ENCODE measurements around the gene SLC15A2. TPM values are rescaled to one million over a fixed set of nuclear protein-coding genes. Genes with fewer than 3 reads are reported as not detected.

The SLC15A2 gene
- total RNA-seq, 2 donors from 2014 or later: 4.7 to 5.1 TPM

DNA sequence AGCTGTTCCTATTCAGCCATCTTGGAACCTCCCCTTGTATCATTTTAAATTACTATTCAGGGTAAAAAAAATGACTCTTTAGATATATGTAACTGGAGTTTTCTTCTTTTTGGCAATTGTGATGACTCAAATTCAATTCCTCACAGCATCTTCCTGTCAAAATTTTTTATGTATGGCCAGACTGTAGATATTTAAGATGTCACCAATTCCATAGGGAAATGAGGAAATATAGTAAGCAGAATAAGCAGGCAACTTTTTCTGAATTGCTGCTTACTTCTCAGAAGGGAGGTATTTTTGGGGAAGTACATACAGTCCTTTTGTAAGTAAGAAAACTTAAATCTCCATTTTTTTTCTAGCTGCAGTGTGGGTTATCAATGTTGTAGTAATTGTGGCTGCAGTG is 30.4 kb upstream of the SLC15A2 start:
- DNase-seq (ENCODE audit: low spot score): no peak
- Histone ChIP-seq H3K36me3 (no peaks in the 10 kb centered on the region), H3K27ac (no peak overlapping the region), H3K4me1 (ENCODE audit: control insufficient read depth in 1 of 2, low read depth in 2 of 2) (no peaks in the 10 kb centered on the region), H3K9me3 (no peaks in the 10 kb centered on the region), H3K27me3 (replicated peaks; ENCODE audit: insufficient read depth) (no peaks in the 10 kb centered on the region), H3K4me3 (no peak overlapping the region)
- ATAC-seq (ENCODE audit: insufficient number of reproducible peaks, low FRiP score, low read depth): no peak
- TF ChIP-seq, protein P1, sequence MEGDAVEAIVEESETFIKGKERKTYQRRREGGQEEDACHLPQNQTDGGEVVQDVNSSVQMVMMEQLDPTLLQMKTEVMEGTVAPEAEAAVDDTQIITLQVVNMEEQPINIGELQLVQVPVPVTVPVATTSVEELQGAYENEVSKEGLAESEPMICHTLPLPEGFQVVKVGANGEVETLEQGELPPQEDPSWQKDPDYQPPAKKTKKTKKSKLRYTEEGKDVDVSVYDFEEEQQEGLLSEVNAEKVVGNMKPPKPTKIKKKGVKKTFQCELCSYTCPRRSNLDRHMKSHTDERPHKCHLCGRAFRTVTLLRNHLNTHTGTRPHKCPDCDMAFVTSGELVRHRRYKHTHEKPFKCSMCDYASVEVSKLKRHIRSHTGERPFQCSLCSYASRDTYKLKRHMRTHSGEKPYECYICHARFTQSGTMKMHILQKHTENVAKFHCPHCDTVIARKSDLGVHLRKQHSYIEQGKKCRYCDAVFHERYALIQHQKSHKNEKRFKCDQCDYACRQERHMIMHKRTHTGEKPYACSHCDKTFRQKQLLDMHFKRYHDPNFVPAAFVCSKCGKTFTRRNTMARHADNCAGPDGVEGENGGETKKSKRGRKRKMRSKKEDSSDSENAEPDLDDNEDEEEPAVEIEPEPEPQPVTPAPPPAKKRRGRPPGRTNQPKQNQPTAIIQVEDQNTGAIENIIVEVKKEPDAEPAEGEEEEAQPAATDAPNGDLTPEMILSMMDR (IDR thresholded peaks at IDR 0.05): no peak

DNA sequence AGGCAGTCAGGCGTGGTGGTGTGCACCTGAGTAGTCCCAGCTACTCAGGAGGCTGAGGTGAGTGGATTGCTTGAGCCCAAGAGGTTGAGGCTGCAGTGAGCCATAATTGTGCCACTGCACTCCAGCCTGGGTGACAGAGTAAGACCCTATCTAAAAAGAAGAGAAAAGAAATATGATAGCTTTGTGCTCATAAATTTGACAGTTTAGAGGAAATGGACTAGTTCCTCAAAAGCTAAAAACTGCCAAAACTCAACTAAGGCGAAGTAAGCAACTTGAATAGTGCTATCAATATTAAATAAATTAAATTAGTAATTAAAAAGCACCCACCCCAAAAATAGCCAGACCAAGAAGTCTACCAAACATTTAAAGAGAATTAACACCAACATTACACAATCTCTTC is 24.5 kb upstream of the SLC15A2 start:
- Histone ChIP-seq H3K4me1 (ENCODE audit: control insufficient read depth in 1 of 2, low read depth in 2 of 2) (no peaks in the 10 kb centered on the region), H3K27ac (no peak overlapping the region), H3K9me3 (no peaks in the 10 kb centered on the region), H3K36me3 (no peaks in the 10 kb centered on the region), H3K27me3 (replicated peaks; ENCODE audit: insufficient read depth) (no peaks in the 10 kb centered on the region), H3K4me3 (no peak overlapping the region)
- TF ChIP-seq, protein P1 (IDR thresholded peaks at IDR 0.05): no peak
- no peak for ATAC-seq (ENCODE audit: insufficient number of reproducible peaks, low FRiP score, low read depth)
- DNase-seq (ENCODE audit: low spot score): no peak

- ATAC-seq (ENCODE audit: insufficient number of reproducible peaks, low FRiP score, low read depth) (no peak), DNase-seq (ENCODE audit: low spot score) (no peak)
- H3K9me3 ChIP-seq: no peaks in the 10 kb centered on the region
- TF ChIP-seq, protein P1 (IDR thresholded peaks at IDR 0.05): no peak
- no peaks in the 10 kb centered on the region for H3K36me3 ChIP-seq
- H3K4me3 ChIP-seq: no peak overlapping the region
- H3K4me1 ChIP-seq (ENCODE audit: control insufficient read depth in 1 of 2, low read depth in 2 of 2): no peaks in the 10 kb centered on the region
- no peaks in the 10 kb centered on the region for H3K27me3 ChIP-seq (replicated peaks; ENCODE audit: insufficient read depth)
- H3K27ac ChIP-seq: no peak overlapping the region
These were observed 23.5 kb upstream of the SLC15A2 start for GRCh38 chr3:121870717-121871116.

DNA sequence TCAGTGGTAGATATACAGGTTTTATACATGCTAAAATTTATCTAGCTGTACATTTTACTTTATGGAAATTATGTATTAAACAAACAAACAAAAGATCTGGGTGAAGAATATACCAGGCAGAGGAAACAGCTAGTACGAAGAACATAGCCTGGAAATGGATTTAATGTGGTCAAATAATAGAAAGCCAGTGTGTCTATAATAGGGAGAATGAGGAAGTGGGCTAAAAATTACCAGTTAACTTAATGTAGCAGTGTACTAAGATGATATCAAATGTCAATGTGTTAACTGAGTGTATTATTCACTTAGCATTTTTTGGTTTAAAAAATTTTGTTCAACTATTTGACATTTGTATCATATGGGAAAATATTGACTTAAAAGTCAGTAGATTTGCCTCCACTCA is 22.8 kb upstream of the SLC15A2 start:
- DNase-seq (ENCODE audit: low spot score): no peak
- TF ChIP-seq, protein P1 (IDR thresholded peaks at IDR 0.05): no peak
- Histone ChIP-seq H3K4me1 (ENCODE audit: control insufficient read depth in 1 of 2, low read depth in 2 of 2) (no peaks in the 10 kb centered on the region), H3K27ac (no peak overlapping the region), H3K4me3 (no peak overlapping the region), H3K9me3 (no peaks in the 10 kb centered on the region), H3K36me3 (no peaks in the 10 kb centered on the region), H3K27me3 (replicated peaks; ENCODE audit: insufficient read depth) (no peaks in the 10 kb centered on the region)
- no peak for ATAC-seq (ENCODE audit: insufficient number of reproducible peaks, low FRiP score, low read depth)

DNA sequence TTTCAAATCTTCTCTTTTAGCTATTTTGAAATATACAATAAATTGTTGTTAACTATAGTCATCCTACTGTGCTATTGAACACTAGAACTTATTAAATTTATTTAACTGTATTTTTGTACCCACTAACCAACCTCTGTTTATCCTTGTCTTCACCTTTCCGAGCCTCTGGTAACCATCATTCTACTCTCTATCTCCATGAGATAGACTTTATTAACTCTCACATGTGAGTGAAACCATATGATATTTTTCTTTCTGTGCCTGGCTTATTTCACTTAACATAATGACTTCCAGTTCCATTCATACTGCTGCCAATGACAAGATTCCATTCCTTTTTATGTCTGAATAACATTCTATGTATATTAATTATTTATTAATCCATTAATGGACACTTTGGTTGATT is 15.8 kb upstream of the SLC15A2 start:
- no peak for ATAC-seq (ENCODE audit: insufficient number of reproducible peaks, low FRiP score, low read depth)
- Histone ChIP-seq H3K27ac (no peak overlapping the region), H3K27me3 (replicated peaks; ENCODE audit: insufficient read depth) (no peaks in the 10 kb centered on the region), H3K36me3 (no peaks in the 10 kb centered on the region), H3K4me1 (ENCODE audit: control insufficient read depth in 1 of 2, low read depth in 2 of 2) (no peaks in the 10 kb centered on the region), H3K4me3 (no peak overlapping the region), H3K9me3 (no peaks in the 10 kb centered on the region)
- no peak for DNase-seq (ENCODE audit: low spot score)
- TF ChIP-seq, protein P1 (IDR thresholded peaks at IDR 0.05): no peak
